EL (cell line): Measurements from ENCODE around the gene NCK2.

ENCODE experiments used
- DNase-seq: peaks from one replicate; pipeline ENCODE4 v3.0.0-alpha.2; 2016

Gene NCK2

GRCh38 chr2:105778080-105778607 lies 33.4 kb downstream of the NCK2 start:
- no peak for DNase-seq

DNA sequence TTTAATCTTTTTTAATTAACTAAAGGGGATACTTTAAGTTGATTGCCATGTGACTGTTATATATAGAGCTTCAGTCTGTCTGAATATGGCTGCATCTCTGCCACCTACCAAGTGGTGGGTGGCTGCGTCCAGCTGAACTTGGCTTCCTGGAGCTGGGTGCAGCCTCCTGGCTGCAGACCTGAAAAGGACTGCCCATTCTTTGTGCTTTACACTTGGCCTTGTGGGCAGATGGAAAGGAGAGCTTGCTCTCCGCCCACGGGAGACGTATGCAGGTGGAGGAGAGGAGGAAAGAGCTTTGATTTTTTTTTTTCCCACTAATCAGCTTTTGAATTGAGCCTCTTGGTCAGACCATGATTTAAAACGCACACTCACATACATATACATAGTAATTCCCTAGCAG lies 34.7 kb downstream of the NCK2 start:
- DNase-seq: no peak

DNA sequence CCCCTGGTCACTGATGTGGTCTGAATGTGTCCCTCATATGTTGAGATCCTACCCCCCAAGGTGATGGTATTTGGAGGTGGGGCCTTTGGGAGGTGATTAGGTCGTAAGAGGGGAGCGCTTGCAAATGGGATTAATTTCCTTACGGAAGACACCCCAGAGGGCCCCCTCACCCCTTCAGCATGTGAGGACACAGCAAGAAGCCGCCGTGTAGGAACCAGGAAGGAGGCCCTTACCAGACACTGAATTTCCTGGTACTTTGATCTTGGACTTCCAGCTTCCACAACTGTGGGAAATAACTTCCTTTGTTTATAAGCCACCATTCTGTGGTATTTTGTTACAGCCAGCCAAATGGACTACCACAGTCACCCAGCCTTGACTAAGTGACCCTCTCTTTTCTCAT lies 35.9 kb downstream of the NCK2 start:
- no peak for DNase-seq

- no peak for DNase-seq
Observed at GRCh38 chr2:105781274-105781978, 36.7 kb downstream of the NCK2 start.

GRCh38 chr2:105782123-105782522 lies 37.4 kb downstream of the NCK2 start:
- DNase-seq: no peak

DNA sequence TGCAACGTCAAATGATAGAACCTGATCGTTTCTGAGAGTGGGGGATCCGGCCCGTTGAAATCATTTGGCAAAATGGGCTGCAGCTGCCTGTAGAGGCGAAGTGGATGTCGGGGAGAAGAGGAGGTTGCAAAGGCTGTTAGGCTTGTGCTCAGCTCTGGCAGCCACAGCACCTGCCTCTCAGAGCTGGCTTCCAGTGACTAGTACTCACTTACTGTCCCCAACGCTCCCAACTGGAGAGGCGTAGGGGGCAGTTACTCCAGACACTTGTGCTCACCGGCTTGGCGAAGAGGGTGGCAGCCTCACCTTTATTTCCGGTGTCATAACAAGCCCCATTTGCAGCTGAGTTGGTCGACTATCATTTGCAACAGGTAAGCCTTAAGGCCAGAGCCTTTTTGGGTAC lies 37.9 kb downstream of the NCK2 start:
- DNase-seq: no peak

- no peak for DNase-seq
Observed at GRCh38 chr2:105783151-105783738, 38.5 kb downstream of the NCK2 start.

DNA sequence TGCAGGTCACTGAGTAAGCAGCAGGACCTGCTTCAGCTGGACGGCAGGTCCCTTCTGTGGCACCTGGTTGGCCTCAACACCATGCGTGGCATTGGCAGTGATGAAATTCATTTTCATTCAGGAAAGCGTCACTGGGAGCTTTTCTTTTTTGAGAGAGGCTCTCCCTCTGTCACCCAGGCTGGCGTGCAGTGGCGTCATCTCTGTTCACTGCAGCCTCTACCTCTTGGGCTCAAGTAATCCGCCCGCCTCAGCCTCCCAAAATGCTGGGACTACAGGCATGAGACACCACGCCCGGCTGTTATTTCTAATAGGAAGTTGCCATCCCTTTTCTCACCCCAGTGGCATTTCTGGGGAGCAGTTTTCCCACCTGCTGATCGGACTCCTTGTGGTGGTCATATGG lies 39.3 kb downstream of the NCK2 start:
- DNase-seq: no peak

DNA sequence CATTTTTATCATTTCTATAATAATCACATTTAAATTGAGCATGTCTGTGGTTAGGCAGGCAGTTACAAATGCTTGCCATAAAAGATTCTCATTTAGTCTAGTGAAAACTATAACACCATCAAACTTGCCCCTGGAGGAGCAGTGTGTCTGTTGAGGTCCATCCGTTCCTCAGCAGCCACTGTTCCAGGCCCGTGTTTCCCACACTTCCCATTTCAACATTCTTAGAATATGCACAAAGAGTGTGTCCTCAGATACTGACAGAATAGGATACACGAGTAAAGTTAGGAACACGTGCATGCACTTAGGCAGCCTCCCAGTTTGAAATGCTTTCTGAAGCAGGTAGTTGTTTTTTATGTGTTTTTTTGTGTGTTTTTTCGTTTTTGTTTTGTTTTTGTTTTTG lies 39.9 kb downstream of the NCK2 start:
- no peak for DNase-seq

GRCh38 chr2:105785095-105785847 lies 40.6 kb downstream of the NCK2 start:
- no peak for DNase-seq

GRCh38 chr2:105786231-105787230 lies 41.8 kb downstream of the NCK2 start:
- DNase-seq: no peak

DNA sequence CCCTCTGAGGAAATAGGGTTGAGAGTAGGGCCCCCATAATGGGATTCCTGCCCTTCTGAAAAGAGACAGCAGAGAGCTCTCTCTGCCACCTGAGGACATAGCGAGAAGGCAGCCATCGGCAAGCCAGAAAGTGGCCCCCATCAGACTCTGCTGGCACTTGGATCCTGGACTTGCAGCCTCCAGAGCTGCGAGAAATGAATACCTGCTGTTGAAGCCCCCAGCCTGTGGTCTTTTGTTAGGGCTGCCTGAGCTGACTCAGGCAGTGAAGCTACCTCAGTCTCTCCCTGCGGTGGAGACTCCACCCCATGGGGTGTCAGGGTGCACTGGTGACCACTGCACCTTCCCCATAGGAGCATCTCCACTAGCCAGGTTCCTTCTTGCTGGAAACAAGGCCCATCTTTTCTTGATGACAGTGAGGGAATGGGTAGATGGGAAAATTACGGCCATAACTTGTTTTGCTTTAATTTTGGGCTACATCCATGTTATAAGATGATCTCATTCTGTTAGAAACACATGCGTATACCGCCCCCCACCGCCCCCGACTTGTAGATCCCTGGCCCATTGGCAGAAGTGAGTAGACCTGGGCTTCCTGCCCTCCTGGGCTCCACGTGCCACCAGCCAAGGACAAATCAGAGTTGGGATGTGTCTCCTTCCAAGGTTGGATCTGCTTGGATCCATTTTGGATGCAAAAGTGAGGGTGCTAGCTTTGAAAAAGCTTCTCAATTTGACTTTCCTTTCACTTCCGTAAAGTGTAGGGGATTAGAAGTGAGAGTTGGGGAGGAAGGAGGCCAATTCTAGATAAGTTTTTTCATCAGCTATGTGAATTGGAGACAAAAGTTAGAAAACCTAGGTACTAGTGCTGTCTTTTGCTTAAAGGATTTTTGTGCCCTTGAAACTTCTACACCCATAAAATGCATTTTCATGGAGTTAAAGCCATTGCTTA lies 42.9 kb downstream of the NCK2 start:
- no peak for DNase-seq

DNA sequence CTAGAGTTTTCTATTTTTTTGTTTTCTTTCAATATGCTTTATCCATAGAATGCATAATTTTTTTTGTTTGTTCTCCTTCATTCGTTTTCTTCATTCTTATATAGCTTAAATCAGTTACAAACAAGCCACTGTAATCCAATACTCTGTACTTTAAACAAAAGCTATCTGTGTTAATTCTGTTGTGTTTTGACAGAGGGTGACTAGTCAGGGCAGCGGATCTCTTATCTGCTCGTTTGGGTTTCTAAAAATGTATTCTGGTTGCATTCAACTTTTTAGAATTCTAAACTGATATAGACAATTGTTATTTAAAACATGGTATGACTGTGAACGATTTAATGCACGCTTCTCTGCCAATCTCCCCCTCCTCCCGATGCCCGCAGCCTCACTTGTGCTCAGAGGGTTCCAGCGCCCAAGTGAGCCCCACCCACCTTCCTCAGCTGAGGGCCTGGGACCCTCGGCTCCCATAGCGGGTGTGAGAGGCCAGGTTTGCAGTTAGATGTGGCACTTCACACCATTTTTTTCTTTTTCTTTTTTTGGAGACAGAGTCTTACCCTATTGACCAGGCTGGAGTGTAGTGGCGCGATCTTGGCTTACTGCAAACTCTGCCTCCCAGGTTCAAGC lies 44.1 kb downstream of the NCK2 start:
- no peak for DNase-seq

DNA sequence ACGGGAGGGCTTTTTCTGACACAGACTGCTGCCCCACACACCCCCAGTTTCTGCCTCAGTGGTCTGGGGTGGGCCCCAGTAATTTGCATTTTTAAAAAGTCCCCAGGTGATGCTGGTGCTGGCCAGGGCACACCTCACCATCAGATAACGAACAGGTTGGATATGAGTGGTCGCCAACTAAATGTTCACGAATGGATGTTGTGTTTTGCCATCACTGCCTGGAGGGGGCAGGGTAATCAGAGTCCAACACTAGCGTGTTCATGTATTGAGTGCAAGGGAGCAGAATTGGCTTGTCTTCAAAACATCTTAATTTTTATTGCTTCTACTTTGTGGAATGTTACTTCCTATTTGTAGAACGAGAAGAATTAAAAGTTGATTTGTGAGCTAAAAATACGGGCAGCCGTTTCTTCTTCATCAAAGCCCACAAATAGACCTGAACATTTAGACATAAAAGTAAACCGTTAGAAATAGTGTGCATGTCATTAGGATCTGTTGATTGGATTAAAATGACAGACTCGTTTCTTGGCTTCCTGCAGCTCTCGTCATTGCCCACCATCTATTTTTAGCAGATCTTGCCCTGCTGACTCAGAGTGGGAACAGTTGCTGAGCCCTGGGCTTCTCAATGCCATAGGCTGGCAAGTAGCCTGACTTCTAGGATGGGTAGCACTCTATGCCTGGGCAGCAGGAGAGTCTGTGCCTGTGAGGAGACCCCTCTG lies 45.2 kb downstream of the NCK2 start:
- DNase-seq: peak; percentile 78

- DNase-seq: no peak
Observed at GRCh38 chr2:105790461-105791149, 45.9 kb downstream of the NCK2 start.

DNA sequence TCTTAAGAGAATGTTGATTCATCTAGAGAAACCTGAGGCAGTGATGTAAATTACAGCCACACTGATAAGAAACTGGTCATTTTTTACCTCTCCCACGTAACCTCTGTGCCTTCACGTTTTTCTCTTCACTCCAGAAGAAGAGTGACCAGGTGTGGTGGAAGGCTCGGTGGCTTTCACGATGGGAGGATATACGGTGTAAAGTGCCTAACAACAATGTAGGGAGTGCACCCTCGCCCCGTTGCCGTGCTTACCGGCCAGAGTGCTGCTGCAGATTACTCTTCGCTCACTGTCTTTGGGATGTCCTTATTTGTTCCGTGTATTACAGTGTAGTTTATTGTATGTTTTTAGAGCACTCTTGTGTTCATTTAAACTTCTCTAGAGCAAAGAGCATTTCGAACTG lies 46.5 kb downstream of the NCK2 start:
- DNase-seq: no peak

DNA sequence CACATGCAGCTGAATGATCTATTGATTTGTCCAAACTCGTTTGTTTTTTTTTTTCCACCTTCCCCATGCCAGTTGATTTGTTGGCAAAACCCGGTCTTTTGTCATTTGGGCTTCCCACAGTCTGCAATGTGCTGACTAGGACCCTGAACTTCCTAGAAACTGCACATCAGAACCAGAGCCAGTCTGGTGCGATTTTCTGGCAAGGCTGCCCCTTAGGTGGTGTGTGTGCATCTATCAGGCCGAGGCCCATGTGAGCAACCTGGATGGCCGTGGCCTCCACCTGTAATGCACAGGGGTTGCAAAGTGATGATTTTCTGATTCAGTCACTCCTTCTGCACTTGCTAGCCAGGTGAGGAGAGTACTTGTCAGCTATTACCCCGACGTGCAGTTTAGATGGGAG lies 47.8 kb downstream of the NCK2 start:
- DNase-seq: no peak

- no peak for DNase-seq
Observed at GRCh38 chr2:105793196-105793975, 48.7 kb downstream of the NCK2 start.
